ENCODE measurements around the gene USP12. TPM values are rescaled to one million over a fixed set of nuclear protein-coding genes. Genes with fewer than 3 reads are reported as not detected.

Gene USP12
- total and polyA plus RNA-seq, 7 donors, result 13.1 to 31.7 (median 23.7) TPM

DNA sequence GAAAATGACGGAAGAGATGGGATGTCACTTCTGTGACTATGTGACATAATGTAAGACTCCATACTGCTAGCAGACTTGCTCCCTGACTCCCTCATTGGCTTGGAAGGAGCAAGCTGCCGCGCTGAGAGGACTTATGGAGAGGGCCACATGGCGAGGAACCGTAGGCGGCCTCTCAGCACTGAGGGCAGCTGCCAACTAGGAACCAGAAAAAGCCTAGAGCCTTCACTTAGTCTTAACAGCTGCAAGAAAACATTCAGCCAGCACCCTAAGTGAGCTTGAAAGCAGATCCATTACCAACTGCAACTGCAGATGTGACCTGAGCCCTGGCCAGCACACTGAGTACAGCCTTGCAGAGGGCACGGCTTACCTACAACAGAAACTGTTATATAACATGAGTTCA, 33.9 kb downstream of the USP12 start:
- H3K27me3 ChIP-seq (ENCODE audit: insufficient read depth in 3 of 3, low read length in 2 of 3), result no peaks in the 10 kb centered on the region
- peak; percentile 93 to 97 (median 94) for ATAC-seq
- peak overlapping the region; percentile 66 for H3K27ac ChIP-seq
- intact Hi-C loops (cut with DNase I), result no loop called here
- H3K4me3 ChIP-seq, result peak overlapping the region; percentile 13
- H3K9me3 ChIP-seq, result peaks cover 12% of the 10 kb centered on the region
- H3K36me3 ChIP-seq (ENCODE audit: insufficient read depth in 1 of 2, low read depth in 1 of 2), result no peaks in the 10 kb centered on the region
- 23 to 46% (median 29%) methylated on average over 7 of the region's 7 CpGs for WGBS, 3 donors
- peaks cover 64% of the 10 kb centered on the region for H3K4me1 ChIP-seq
- peak; percentile 30 to 67 for DNase-seq
- TF ChIP-seq, protein P1, sequence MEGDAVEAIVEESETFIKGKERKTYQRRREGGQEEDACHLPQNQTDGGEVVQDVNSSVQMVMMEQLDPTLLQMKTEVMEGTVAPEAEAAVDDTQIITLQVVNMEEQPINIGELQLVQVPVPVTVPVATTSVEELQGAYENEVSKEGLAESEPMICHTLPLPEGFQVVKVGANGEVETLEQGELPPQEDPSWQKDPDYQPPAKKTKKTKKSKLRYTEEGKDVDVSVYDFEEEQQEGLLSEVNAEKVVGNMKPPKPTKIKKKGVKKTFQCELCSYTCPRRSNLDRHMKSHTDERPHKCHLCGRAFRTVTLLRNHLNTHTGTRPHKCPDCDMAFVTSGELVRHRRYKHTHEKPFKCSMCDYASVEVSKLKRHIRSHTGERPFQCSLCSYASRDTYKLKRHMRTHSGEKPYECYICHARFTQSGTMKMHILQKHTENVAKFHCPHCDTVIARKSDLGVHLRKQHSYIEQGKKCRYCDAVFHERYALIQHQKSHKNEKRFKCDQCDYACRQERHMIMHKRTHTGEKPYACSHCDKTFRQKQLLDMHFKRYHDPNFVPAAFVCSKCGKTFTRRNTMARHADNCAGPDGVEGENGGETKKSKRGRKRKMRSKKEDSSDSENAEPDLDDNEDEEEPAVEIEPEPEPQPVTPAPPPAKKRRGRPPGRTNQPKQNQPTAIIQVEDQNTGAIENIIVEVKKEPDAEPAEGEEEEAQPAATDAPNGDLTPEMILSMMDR (IDR thresholded peaks at IDR 0.05), result no peak

DNA sequence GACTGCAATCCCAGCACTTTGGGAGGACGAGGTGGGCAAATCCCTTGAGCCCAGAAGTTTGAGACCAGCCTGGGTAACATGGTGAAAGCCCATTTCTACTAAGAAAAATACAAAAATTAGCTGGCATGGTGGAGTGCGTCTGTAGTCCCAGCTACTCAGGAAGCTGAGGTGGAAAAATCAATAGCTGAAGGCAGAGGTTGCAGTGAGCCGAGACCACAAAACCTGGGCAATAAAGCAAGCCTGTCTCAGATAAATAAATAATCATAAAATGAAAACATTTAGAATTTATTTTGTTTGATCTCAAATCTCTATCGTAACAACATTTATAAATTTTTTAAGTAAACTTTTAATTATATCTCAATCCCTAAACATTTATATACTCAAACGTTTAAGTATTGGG, 36.6 kb downstream of the USP12 start:
- Histone ChIP-seq H3K27me3 (ENCODE audit: insufficient read depth in 3 of 3, low read length in 2 of 3) (no peaks in the 10 kb centered on the region), H3K4me1 (peaks cover 74% of the 10 kb centered on the region), H3K27ac (no peak overlapping the region), H3K36me3 (ENCODE audit: insufficient read depth in 1 of 2, low read depth in 1 of 2) (no peaks in the 10 kb centered on the region), H3K9me3 (no peaks in the 10 kb centered on the region), H3K4me3 (no peak overlapping the region)
- TF ChIP-seq, protein P1 (IDR thresholded peaks at IDR 0.05), result no peak
- ATAC-seq (no peak), DNase-seq (no peak)
- 69 to 85% (median 81%) methylated on average over 5 of the region's 5 CpGs for WGBS, 3 donors
- intact Hi-C loops (cut with DNase I), result no loop called here

DNA sequence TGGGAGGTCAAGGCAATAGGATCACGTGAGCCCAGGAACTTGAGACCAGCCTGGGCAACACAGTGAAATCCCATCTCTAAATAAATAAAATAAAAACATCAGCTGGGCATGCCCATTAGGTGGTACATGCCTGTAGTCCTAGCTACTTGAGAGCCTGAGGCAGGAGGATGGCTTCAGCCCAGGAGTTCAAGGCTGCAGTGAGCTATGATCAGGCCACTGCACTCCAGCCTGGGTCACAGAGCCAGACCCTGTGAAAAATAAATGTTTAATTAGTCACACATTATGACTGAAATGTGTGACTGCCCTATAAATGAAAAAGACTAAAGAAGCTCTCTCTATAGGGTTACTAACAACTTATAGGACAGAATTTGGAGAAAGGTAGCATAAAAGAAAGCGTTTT, 37.7 kb downstream of the USP12 start:
- H3K4me1 ChIP-seq, result peaks cover 71% of the 10 kb centered on the region
- H3K27me3 ChIP-seq (ENCODE audit: insufficient read depth in 3 of 3, low read length in 2 of 3), result no peaks in the 10 kb centered on the region
- no peak overlapping the region for H3K27ac ChIP-seq
- no peaks in the 10 kb centered on the region for H3K36me3 ChIP-seq (ENCODE audit: insufficient read depth in 1 of 2, low read depth in 1 of 2)
- no peaks in the 10 kb centered on the region for H3K9me3 ChIP-seq
- H3K4me3 ChIP-seq, result no peak overlapping the region
- DNase-seq (no peak), ATAC-seq (no peak)
- intact Hi-C loops (cut with DNase I), result no loop called here
- TF ChIP-seq, protein P1 (IDR thresholded peaks at IDR 0.05), result no peak
- WGBS, 3 donors, result 39 to 69% (median 41%) methylated on average over 2 of the region's 2 CpGs

DNA sequence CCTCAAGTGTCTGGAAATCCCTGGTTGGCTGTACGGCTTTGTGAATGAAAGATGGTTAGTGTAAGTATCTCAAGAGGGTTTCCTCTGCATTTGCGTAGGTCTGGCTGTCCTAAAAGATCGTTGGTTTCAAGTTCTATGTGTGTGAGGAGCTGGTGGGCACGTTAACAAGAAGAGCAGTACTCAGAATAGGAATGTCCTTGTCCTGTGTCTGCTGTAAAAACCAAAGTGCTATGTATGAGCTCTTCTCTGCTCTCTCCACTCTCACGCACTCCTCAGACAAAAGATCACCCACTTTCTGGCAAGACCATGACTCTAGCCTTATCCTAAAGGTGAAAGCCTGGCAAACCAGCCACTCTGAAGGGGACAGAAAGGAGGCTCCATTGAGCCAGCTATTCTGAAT, 39.1 kb downstream of the USP12 start:
- Histone ChIP-seq H3K4me3 (no peak overlapping the region), H3K9me3 (no peaks in the 10 kb centered on the region), H3K27ac (no peak overlapping the region), H3K36me3 (ENCODE audit: insufficient read depth in 1 of 2, low read depth in 1 of 2) (no peaks in the 10 kb centered on the region), H3K4me1 (peaks cover 63% of the 10 kb centered on the region), H3K27me3 (ENCODE audit: insufficient read depth in 3 of 3, low read length in 2 of 3) (no peaks in the 10 kb centered on the region)
- TF ChIP-seq, protein P1 (IDR thresholded peaks at IDR 0.05), result no peak
- WGBS, 3 donors, result 42 to 67% (median 58%) methylated on average over 5 of the region's 5 CpGs
- intact Hi-C loops (cut with DNase I), result no loop called here
- ATAC-seq (no peak), DNase-seq (no peak)

DNA sequence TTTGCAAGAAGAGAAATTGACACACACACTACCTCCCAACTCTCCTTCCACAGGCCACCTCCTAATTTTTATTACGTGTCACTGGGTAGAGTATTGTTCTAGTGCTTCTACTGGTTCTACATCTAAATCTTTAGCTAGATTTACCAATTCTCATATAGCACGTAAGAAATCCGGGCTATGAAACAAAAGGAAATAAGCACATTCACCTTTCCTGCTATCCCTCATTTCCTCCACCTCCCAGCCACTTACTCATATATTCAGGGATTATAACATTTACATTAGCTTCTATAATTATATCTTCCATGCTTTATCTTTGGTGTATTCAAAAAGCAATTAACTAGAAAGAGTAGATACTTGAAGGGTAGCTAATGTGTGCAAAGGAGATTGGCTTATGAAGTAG, 39.7 kb downstream of the USP12 start:
- peaks cover 63% of the 10 kb centered on the region for H3K4me1 ChIP-seq
- intact Hi-C loops (cut with DNase I), result no loop called here
- H3K4me3 ChIP-seq, result no peak overlapping the region
- no peak for DNase-seq
- no peak for ATAC-seq
- WGBS, 3 donors, result 80 to 85% (median 84%) methylated on average over 3 of the region's 3 CpGs
- H3K27me3 ChIP-seq (ENCODE audit: insufficient read depth in 3 of 3, low read length in 2 of 3), result no peaks in the 10 kb centered on the region
- TF ChIP-seq, protein P1 (IDR thresholded peaks at IDR 0.05), result no peak
- H3K36me3 ChIP-seq (ENCODE audit: insufficient read depth in 1 of 2, low read depth in 1 of 2), result no peaks in the 10 kb centered on the region
- H3K9me3 ChIP-seq, result no peaks in the 10 kb centered on the region
- no peak overlapping the region for H3K27ac ChIP-seq

Measured in psoas muscle (tissue), 8 donors.